Measurements from ENCODE around the gene PNPO.

Gene PNPO

GRCh38 chr17:47913050-47913449, 28.3 kb upstream of the PNPO start:
- H3K4me1 ChIP-seq (ENCODE audit: insufficient read depth, low read length, poor library complexity, severe bottlenecking), result peaks cover 1% of the 10 kb centered on the region
- no peaks in the 10 kb centered on the region for H3K27me3 ChIP-seq (ENCODE audit: insufficient read depth, low read length, poor library complexity, severe bottlenecking)
- H3K36me3 ChIP-seq (ENCODE audit: insufficient read depth, low read length), result peaks cover 13% of the 10 kb centered on the region; the same call in 1 of the 2 replicates
- no peak overlapping the region for H3K4me2 ChIP-seq (ENCODE audit: low read depth, low read length, poor library complexity, severe bottlenecking)
- H3K9me3 ChIP-seq (ENCODE audit: insufficient read depth, low read depth, low read length), result no peaks in the 10 kb centered on the region
- H3F3A ChIP-seq (ENCODE audit: low read depth), result no peaks in the 10 kb centered on the region
- H2AFZ ChIP-seq (ENCODE audit: low read length), result no peak overlapping the region
- no peak overlapping the region for H3K9ac ChIP-seq (ENCODE audit: low read depth, low read length, poor library complexity, severe bottlenecking)
- no peaks in the 10 kb centered on the region for H3K9me2 ChIP-seq (replicated peaks; ENCODE audit: low read depth, low read length)
- no peaks in the 10 kb centered on the region for H4K20me1 ChIP-seq (ENCODE audit: insufficient read depth, low read length, poor library complexity, severe bottlenecking)
- no peaks in the 10 kb centered on the region for H3K79me2 ChIP-seq (ENCODE audit: insufficient read depth, low read length)
- H3K4me3 ChIP-seq (ENCODE audit: low read length, poor library complexity, severe bottlenecking), result no peak overlapping the region
- TF ChIP-seq CTCF (conservative IDR thresholded peaks at IDR 0.05; ENCODE audit: low read length) (no peak), EZH2phosphoT487 (IDR thresholded peaks at IDR 0.05; ENCODE audit: borderline replicate concordance) (no peak)

- TF ChIP-seq CTCF (conservative IDR thresholded peaks at IDR 0.05; ENCODE audit: low read length) (no peak), EZH2phosphoT487 (IDR thresholded peaks at IDR 0.05; ENCODE audit: borderline replicate concordance) (no peak)
- no peaks in the 10 kb centered on the region for H4K20me1 ChIP-seq (ENCODE audit: insufficient read depth, low read length, poor library complexity, severe bottlenecking)
- H3K27me3 ChIP-seq (ENCODE audit: insufficient read depth, low read length, poor library complexity, severe bottlenecking), result no peaks in the 10 kb centered on the region
- H3K9ac ChIP-seq (ENCODE audit: low read depth, low read length, poor library complexity, severe bottlenecking), result no peak overlapping the region
- H3K36me3 ChIP-seq (ENCODE audit: insufficient read depth, low read length), result peaks cover 13% of the 10 kb centered on the region; the same call in 1 of the 2 replicates
- no peaks in the 10 kb centered on the region for H3K79me2 ChIP-seq (ENCODE audit: insufficient read depth, low read length)
- H3K9me3 ChIP-seq (ENCODE audit: insufficient read depth, low read depth, low read length), result no peaks in the 10 kb centered on the region
- no peaks in the 10 kb centered on the region for H3F3A ChIP-seq (ENCODE audit: low read depth)
- H3K4me3 ChIP-seq (ENCODE audit: low read length, poor library complexity, severe bottlenecking), result no peak overlapping the region
- no peaks in the 10 kb centered on the region for H3K9me2 ChIP-seq (replicated peaks; ENCODE audit: low read depth, low read length)
- no peak overlapping the region for H2AFZ ChIP-seq (ENCODE audit: low read length)
- no peak overlapping the region for H3K4me2 ChIP-seq (ENCODE audit: low read depth, low read length, poor library complexity, severe bottlenecking)
- no peaks in the 10 kb centered on the region for H3K4me1 ChIP-seq (ENCODE audit: insufficient read depth, low read length, poor library complexity, severe bottlenecking)
These were observed 26.9 kb upstream of the PNPO start for GRCh38 chr17:47914306-47914948.

- H3F3A ChIP-seq (ENCODE audit: low read depth), result no peaks in the 10 kb centered on the region
- H3K4me1 ChIP-seq (ENCODE audit: insufficient read depth, low read length, poor library complexity, severe bottlenecking), result no peaks in the 10 kb centered on the region
- H4K20me1 ChIP-seq (ENCODE audit: insufficient read depth, low read length, poor library complexity, severe bottlenecking), result no peaks in the 10 kb centered on the region
- no peaks in the 10 kb centered on the region for H3K27me3 ChIP-seq (ENCODE audit: insufficient read depth, low read length, poor library complexity, severe bottlenecking)
- no peak overlapping the region for H3K4me2 ChIP-seq (ENCODE audit: low read depth, low read length, poor library complexity, severe bottlenecking)
- no peak for TF ChIP-seq EZH2phosphoT487 (IDR thresholded peaks at IDR 0.05; ENCODE audit: borderline replicate concordance)
- H2AFZ ChIP-seq (ENCODE audit: low read length), result no peak overlapping the region
- no peaks in the 10 kb centered on the region for H3K79me2 ChIP-seq (ENCODE audit: insufficient read depth, low read length)
- no peaks in the 10 kb centered on the region for H3K9me3 ChIP-seq (ENCODE audit: insufficient read depth, low read depth, low read length)
- H3K36me3 ChIP-seq (ENCODE audit: insufficient read depth, low read length), result peaks cover 13% of the 10 kb centered on the region; the same call in 1 of the 2 replicates
- H3K9ac ChIP-seq (ENCODE audit: low read depth, low read length, poor library complexity, severe bottlenecking), result no peak overlapping the region
- no peaks in the 10 kb centered on the region for H3K9me2 ChIP-seq (replicated peaks; ENCODE audit: low read depth, low read length)
- no peak overlapping the region for H3K4me3 ChIP-seq (ENCODE audit: low read length, poor library complexity, severe bottlenecking)
These were observed 25.5 kb upstream of the PNPO start for GRCh38 chr17:47915776-47916398.

Data from Loucy (cell line).